Activated CD4-positive, alpha-beta T cell treated with anti-CD3 and anti-CD28 coated beads, Interleukin-2, amount 50 U/mL, for 48 hours (primary cell): ENCODE results near the gene AFF3.

ENCODE experiments used
- DNase-seq, 2 experiments: peaks; one replicate each; pipeline ENCODE4 v3.0.0-alpha.2; 2020

AFF3 gene

GRCh38 chr2:99648906-99649789 is 493.2 kb downstream of the AFF3 start:
- DNase-seq = no peak

- no peak for DNase-seq
Measured at GRCh38 chr2:99648178-99648844, 494.1 kb downstream of the AFF3 start.

DNA sequence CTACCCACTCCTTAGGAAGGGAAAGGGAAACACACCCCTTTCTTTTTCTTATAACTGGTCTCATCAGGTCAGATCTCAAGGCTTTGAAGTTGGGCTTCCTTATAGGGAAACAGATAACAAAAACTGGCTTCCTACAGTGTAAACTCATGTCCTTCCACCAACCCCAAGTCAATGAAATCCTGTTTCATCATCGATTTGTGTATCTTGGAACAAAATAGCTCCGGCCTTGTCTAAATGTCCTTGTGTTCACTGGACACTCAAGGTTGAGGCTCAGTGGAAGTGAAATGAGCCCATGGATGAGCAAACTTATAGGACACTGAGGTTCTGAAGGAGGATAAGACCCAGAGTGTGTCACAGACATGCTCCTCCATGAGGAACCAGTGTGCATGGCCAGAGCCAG is 496.4 kb downstream of the AFF3 start:
- DNase-seq = no peak

GRCh38 chr2:99644419-99644787 is 498.0 kb downstream of the AFF3 start:
- DNase-seq = no peak

DNA sequence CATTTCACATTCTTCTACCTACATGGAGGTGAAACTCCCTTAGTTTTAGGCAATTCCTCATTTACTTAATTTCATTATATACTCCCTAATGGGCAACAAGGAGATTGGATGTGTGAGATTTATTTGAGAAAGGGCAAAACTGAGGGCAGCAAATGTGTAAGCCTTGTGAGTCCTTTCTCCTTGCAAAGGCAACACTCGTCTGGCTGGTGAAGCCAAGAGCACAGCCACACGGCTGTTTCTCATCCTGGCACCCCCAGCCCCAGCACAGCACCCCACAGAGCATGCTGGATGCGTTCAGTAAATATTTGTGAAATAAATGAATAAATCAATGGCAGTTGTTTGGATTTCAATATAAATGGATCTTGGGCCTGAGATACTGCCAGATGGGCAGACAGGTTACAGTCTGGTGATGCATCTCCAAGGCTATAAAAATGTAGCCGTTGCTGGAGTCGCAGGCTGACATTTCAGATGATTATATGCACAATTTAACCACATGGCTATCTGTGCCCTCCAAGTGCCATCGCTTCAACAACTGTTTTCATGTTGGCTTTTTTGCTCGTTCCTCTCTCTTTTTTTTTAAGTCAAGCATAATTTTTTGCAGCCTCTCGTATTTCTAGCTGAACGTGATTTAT is 498.5 kb downstream of the AFF3 start:
- DNase-seq = no peak

- DNase-seq = no peak
Measured at GRCh38 chr2:99641999-99642398, 500.4 kb downstream of the AFF3 start.

DNA sequence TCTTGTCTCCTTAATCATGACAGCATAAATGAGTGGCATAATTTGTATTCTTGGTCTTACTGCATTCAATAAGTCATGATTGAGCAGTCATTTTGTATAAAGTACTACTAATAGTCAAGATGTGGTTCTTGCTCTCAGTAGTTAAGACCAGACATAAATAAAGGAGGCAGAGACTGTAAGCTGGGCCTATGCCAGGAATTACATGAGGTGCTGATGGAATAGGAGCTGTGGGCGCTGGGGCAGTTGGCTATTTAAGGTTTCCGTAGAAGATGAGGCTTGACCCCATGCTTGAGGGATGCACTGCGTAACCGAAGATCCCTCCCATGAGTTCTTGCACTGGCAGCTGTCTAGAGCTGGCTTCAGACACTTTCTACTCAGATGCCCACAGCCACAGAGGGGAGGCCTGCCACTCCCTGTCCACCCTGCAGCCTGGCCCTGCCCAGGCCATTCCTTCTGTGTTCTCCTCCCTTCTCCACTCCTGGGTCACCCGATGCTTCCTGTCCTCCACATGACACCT is 501.7 kb downstream of the AFF3 start:
- DNase-seq = no peak

- no peak for DNase-seq
Measured at GRCh38 chr2:99638791-99639190, 503.6 kb downstream of the AFF3 start.

- no peak for DNase-seq
Measured at GRCh38 chr2:99637159-99637697, 505.2 kb downstream of the AFF3 start.

GRCh38 chr2:99636144-99637034 is 506.0 kb downstream of the AFF3 start:
- no peak for DNase-seq

GRCh38 chr2:99635710-99636109 is 506.7 kb downstream of the AFF3 start:
- no peak for DNase-seq

- DNase-seq = no peak
Measured at GRCh38 chr2:99634234-99634633, 508.2 kb downstream of the AFF3 start.

DNA sequence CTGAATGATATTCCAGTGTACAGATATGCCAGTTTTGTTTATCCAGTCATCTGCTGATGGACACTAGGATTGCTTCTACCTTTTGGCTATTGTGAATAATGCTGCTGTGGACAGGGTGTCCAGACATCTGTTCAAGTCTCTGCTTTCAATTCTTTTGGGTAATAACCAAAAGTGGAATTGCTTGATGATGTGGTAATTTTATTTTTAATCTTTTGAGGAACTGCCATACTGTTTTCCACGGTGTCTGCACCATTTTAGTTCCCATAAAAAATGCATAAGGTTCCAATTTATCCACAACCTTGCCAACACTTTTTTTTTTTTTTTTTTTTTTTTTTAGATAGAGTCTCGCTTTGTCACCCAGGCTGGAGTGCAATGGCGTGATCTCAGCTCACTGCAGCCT is 510.7 kb downstream of the AFF3 start:
- no peak for DNase-seq

GRCh38 chr2:99629320-99629719 is 513.1 kb downstream of the AFF3 start:
- DNase-seq = no peak

- DNase-seq = no peak
Measured at GRCh38 chr2:99626158-99626557, 516.2 kb downstream of the AFF3 start.

DNA sequence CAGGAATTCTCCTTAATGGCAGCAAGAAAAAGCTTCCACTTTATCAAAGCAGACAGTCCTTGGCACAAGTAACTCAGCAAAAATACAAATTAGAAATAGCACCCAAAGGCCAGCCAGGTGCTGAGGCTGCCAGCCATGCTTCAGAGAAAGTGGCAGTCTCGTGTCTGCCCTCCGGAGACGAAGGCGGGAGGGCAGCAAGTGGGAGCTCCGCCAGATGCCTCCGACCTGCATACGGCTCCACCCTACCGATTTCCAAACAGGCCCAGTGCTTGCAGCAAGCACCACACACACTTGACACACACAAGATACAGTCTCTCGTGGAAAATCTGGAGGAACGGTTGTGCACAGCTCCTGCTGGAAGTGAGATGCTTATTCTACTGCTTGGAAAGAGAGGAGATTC is 517.7 kb downstream of the AFF3 start:
- no peak for DNase-seq

GRCh38 chr2:99623613-99624012 is 518.8 kb downstream of the AFF3 start:
- DNase-seq = no peak

GRCh38 chr2:99623035-99623434 is 519.4 kb downstream of the AFF3 start:
- DNase-seq = no peak

DNA sequence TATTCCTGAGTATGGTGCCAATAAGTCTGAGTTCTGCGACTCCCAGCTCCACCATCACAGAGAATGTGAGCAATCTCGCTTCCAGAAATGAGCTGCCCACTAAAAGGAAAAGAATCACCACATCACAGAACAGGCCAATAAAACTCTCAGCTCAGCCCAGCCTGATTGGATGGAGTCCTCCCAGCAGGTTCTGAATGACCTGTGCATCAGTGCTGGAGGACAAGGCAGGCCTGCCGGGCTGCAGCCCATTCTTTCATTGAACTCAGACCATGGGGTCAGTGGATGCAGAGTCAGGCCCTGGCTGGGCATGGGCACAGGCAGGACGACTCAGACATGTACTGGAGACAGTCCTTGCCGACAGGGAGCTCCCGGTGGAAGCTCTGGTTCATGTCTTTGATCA is 519.9 kb downstream of the AFF3 start:
- DNase-seq = no peak

DNA sequence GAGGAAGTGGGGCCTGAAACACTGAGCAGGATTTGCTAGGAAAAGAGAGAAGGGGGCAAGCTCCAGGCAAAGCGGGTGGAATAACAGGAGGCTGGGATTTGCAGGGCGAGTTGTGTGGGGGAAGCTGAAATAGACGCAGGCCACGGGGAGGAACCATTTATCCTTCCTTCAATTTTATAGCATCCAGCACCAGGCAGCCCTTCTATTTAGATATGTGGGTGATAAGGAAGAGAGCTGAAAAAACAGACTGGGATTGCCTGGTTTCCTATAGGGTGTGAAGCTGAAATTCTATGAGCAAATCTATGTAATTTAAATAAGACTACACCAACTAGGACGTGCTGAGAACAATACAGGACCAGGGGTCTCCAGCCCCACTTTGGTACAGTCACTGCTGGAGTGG is 520.6 kb downstream of the AFF3 start:
- DNase-seq = no peak

- no peak for DNase-seq
Measured at GRCh38 chr2:99621106-99621505, 521.3 kb downstream of the AFF3 start.

- DNase-seq = no peak
Measured at GRCh38 chr2:99619151-99619550, 523.2 kb downstream of the AFF3 start.
